Upper lobe of left lung (tissue), 6 donors: Measurements from ENCODE around the gene VPS35L. TPM values are rescaled to one million over a fixed set of nuclear protein-coding genes. Genes with fewer than 3 reads are reported as not detected.

Experiments used
- ATAC-seq, 2 donors: fragments of 200-7000 bp; cut with Tn5 transposase; one replicate each; pipeline ENCODE4 v1.9.1; 2022; ENCODE audit warnings: mild to moderate bottlenecking in 2 of 2, moderate library complexity in 2 of 2; ENCODE audit not compliant: low FRiP score in 2 of 2
- DNase-seq, 2 donors: peaks; one replicate each; pipeline ENCODE4 v3.0.0-alpha.2; 2019 to 2020
- H3K27ac ChIP-seq, 4 donors: fragments of 200-600 bp; sonication (generic); one replicate each; pipeline ENCODE4 v1.5.1; 2016 to 2019
- H3K27me3 ChIP-seq, 4 donors: fragments of 200-600 bp; sonication (generic); one replicate each; pipeline ENCODE4 v1.5.1; 2017 to 2019
- H3K36me3 ChIP-seq, 4 donors: fragments of 200-600 bp; sonication (generic); one replicate each; pipeline ENCODE4 v1.5.1; 2016 to 2019
- H3K4me1 ChIP-seq, 4 donors: fragments of 200-600 bp; sonication (generic); one replicate each; pipeline ENCODE4 v1.5.1; 2018 to 2019
- H3K4me3 ChIP-seq, 4 donors: fragments of 200-600 bp; sonication (generic); one replicate each; pipeline ENCODE4 v1.5.1; 2017 to 2019; ENCODE audit warnings: mild to moderate bottlenecking in 2 of 4, moderate library complexity in 1 of 4
- H3K9me3 ChIP-seq, 4 donors: fragments of 200-600 bp; sonication (generic); one replicate each; pipeline ENCODE4 v1.5.1; 2018 to 2019
- EP300 ChIP-seq, 4 donors: sonication (generic); formaldehyde crosslinking; IDR thresholded peaks; one replicate each; pipeline ENCODE4 v1.5.1; 2017; ENCODE audit warnings: antibody characterized with exemption in 4 of 4, control low read depth in 2 of 4
- POLR2A ChIP-seq, 4 donors: fragments of 450-650 bp; IDR thresholded peaks; one replicate each; pipeline ENCODE4 v1.5.1; 2016 to 2017; ENCODE audit warnings: antibody characterized with exemption in 4 of 4, mild to moderate bottlenecking in 2 of 4
- POLR2AphosphoS5 ChIP-seq, 2 donors: sonication (generic); formaldehyde crosslinking; IDR thresholded peaks; one replicate each; pipeline ENCODE4 v1.5.1; 2017; ENCODE audit warnings: antibody characterized with exemption in 2 of 2
- WGBS, 2 donors: methylation state at CpG; one replicate each; pipeline ENCODE4 v1.1.5; 2017 to 2018; 5-methylcytosine and 5-hydroxymethylcytosine counted together
- total RNA-seq, 6 donors: library from RNA; depleted of rRNA in 4 of 6; stranded (reverse); fragments of >200 nt in 4 of 6; gene quantifications; one replicate each; pipeline versions ENCODE4 v1.1.0 to v1.2.1, GENCODE V29; 2016 to 2021
- TF ChIP-seq, protein P1 (sequence below), 6 experiments: fragments of 450-650 bp in 4 of 6; fragments of 200-600 bp in 2 of 6; sonication (generic) in 2 of 6; IDR thresholded peaks; one replicate each; pipeline ENCODE4 v1.5.1; 2016 to 2019; ENCODE audit warnings: antibody characterized with exemption in 6 of 6
- donor health status: DM: no; HTN: no; CAD: no; lungs with moderate emphysema.
- donor health status: DM: no; HTN: yes; CAD: no; lungs with severe emphysema.

Gene VPS35L
- total RNA-seq, 6 donors from 2014 or later: 39.8 to 52.9 (median 45.2) TPM

DNA sequence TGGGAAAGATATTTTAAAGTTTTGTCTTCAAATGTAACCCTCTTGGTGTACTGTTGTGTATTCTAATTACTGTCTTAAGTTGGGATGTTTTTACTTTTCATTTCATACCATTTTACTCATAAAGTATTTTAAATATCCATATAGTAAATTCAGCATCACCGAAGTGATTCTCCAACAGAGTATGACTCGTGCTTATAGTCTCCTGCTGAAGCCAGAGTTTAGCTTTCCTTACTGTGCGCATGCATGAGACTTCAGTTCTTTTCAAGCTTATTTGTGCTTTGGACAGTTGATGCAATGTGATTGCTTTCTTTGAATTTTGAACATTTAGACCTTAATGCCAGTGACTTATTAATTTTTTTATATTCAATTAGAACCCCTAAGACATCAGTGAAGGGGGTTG, 7.4 kb upstream of the VPS35L start:
- TF ChIP-seq, protein P1, sequence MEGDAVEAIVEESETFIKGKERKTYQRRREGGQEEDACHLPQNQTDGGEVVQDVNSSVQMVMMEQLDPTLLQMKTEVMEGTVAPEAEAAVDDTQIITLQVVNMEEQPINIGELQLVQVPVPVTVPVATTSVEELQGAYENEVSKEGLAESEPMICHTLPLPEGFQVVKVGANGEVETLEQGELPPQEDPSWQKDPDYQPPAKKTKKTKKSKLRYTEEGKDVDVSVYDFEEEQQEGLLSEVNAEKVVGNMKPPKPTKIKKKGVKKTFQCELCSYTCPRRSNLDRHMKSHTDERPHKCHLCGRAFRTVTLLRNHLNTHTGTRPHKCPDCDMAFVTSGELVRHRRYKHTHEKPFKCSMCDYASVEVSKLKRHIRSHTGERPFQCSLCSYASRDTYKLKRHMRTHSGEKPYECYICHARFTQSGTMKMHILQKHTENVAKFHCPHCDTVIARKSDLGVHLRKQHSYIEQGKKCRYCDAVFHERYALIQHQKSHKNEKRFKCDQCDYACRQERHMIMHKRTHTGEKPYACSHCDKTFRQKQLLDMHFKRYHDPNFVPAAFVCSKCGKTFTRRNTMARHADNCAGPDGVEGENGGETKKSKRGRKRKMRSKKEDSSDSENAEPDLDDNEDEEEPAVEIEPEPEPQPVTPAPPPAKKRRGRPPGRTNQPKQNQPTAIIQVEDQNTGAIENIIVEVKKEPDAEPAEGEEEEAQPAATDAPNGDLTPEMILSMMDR (IDR thresholded peaks at IDR 0.05): no peak
- TF ChIP-seq EP300 (IDR thresholded peaks at IDR 0.05) (no peak), POLR2AphosphoS5 (IDR thresholded peaks at IDR 0.05) (no peak), POLR2A (IDR thresholded peaks at IDR 0.05) (no peak)
- 93 to 95% methylated on average over 3 of the region's 3 CpGs for WGBS, 2 donors

DNA sequence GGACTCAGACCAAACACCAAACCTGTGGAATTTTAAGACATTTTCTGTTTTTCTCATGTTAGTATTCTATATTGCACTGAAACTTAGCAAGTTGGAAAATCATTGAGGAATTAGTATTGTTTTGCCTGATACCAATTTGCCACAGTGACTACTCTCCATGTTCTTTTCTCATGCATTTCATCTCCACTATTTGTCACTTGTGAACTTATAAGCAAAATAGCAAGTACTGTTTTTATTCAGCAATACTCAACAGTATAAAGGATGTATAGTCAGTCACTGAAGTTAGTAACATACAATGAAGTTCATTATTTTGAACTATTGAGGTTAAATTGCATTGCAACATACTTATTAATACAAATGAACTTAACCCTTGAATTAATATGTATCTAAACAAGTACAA, 5.8 kb upstream of the VPS35L start:
- ATAC-seq: no peak
- no peaks in the 10 kb centered on the region for H3K9me3 ChIP-seq
- H3K36me3 ChIP-seq: peaks cover 4 to 51% (median 12%) of the 10 kb centered on the region in 4 donors
- H3K4me1 ChIP-seq: peaks cover 4 to 6% (median 5%) of the 10 kb centered on the region in 4 donors
- TF ChIP-seq POLR2AphosphoS5 (IDR thresholded peaks at IDR 0.05) (no peak), POLR2A (IDR thresholded peaks at IDR 0.05) (no peak), EP300 (IDR thresholded peaks at IDR 0.05) (no peak)
- TF ChIP-seq, protein P1 (IDR thresholded peaks at IDR 0.05): no peak
- no peak for DNase-seq
- H3K27ac ChIP-seq: no peak overlapping the region
- no peaks in the 10 kb centered on the region for H3K27me3 ChIP-seq
- no peak overlapping the region for H3K4me3 ChIP-seq

More for the DNA sequence above, 7.4 kb upstream of the VPS35L start:
- Histone ChIP-seq H3K27ac (no peak overlapping the region), H3K4me3 (no peak overlapping the region), H3K27me3 (no peaks in the 10 kb centered on the region), H3K9me3 (no peaks in the 10 kb centered on the region), H3K36me3 (peaks cover 4 to 67% (median 16%) of the 10 kb centered on the region in 4 donors), H3K4me1 (no peaks in the 10 kb centered on the region)
- DNase-seq (no peak), ATAC-seq (no peak)

DNA sequence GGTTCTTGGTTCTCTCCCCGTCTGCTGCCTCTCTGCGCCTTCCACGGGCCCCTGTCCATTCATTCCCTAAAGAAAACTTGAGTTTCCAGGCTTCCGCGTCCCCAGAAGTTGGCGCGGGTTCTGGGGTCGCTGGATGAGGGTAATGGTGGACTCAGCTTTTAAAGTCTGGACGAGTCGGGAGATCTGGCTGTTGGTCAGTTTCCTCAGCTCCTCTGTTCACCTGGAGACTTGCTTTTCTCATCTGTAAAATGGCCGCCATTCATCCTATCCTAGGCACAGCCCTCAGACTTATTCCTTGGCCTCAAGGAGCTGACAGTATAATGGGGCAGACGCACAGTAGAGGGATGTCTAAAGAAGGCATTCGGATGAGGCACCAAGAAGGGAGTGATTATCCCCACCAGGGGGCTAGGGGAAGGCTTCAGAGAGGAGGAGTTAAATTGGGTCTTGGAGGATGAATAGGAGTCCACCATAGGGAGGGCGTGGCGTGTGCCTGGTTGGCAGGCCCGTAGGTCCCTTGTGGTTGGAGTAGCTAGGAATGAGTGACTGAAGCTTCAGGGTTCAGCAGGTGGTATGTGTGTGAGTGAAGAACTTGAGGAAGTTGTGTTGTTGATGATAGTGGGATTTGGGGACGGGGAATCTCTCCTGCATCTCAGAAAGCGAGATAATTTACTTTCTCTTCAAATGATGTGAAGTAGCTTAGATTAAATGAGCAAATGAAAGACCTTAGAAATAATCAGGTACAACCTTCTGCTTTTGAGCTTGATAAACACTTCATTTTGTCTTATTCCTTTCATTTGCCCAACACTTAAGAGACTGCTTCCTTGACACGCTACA, 652 bp downstream of the VPS35L start:
- ATAC-seq (peak; percentile 0 to 7), DNase-seq (no peak)
- H3K4me3 ChIP-seq: peak overlapping the region; percentile 69 to 89 (median 86)
- WGBS, 2 donors: 30 to 43% methylated on average over 16 to 19 of the region's 19 CpGs
- H3K9me3 ChIP-seq: no peaks in the 10 kb centered on the region
- TF ChIP-seq POLR2A (IDR thresholded peaks at IDR 0.05) (no peak), EP300 (IDR thresholded peaks at IDR 0.05) (no peak), POLR2AphosphoS5 (IDR thresholded peaks at IDR 0.05) (no peak)
- TF ChIP-seq, protein P1 (IDR thresholded peaks at IDR 0.05): no peak
- H3K4me1 ChIP-seq: peaks cover 15 to 27% (median 17%) of the 10 kb centered on the region in 4 donors
- peak overlapping the region; percentile 83 to 92 (median 88) for H3K27ac ChIP-seq
- H3K27me3 ChIP-seq: no peaks in the 10 kb centered on the region
- no peaks in the 10 kb centered on the region for H3K36me3 ChIP-seq

DNA sequence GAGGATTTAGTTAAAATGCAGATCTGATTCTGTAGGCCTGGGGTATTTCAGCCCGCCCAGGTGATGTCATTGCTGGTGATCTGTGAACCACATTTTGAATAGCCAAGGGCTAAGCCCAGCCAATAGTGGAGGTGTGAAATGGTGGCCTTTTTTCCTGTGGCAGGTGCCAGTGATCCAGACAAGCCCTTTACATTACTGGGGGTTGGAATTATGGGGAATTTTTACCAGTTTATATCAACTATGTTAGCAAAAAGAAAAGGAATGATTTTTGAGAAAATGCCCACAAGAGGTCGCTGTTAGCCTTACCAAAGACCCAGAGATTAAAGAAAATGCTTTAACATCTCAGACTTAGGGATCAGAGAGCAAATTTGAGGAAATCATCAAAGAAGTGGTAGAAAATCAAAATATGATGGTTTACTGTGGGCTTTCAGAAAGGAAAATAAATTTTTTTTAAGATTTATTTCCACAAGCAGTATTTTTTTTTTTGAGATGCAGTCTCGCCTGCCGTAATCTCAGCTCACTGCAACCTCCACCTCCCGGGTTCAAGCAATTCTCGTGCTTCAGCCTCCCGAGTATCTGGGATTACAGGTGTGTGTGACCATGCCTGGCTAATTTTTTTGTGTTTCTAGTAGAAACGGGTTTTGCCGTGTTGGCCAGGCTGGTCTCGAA, 3.9 kb downstream of the VPS35L start:
- Histone ChIP-seq H3K4me3 (no peak overlapping the region), H3K9me3 (no peaks in the 10 kb centered on the region), H3K27ac (no peak overlapping the region), H3K4me1 (peaks cover 13 to 24% (median 15%) of the 10 kb centered on the region in 4 donors), H3K36me3 (no peaks in the 10 kb centered on the region), H3K27me3 (no peaks in the 10 kb centered on the region)
- WGBS, 2 donors: 79 to 80% methylated on average over 10 of the region's 10 CpGs
- ATAC-seq: no peak
- TF ChIP-seq, protein P1 (IDR thresholded peaks at IDR 0.05): peak; percentile 41 to 62 (median 49)
- TF ChIP-seq POLR2A (IDR thresholded peaks at IDR 0.05): no peak
- no peak for DNase-seq
